GM19025 (cell line): Measurements from ENCODE around the gene JOSD1.

Source experiments
- ATAC-seq: cut with Tn5 transposase; IDR thresholded peaks from one replicate; pipeline ENCODE4 v1.9.1; 2021; ENCODE audit warnings: mild to moderate bottlenecking, low read depth, moderate library complexity; ENCODE audit not compliant: unreplicated experiment

JOSD1 gene

DNA sequence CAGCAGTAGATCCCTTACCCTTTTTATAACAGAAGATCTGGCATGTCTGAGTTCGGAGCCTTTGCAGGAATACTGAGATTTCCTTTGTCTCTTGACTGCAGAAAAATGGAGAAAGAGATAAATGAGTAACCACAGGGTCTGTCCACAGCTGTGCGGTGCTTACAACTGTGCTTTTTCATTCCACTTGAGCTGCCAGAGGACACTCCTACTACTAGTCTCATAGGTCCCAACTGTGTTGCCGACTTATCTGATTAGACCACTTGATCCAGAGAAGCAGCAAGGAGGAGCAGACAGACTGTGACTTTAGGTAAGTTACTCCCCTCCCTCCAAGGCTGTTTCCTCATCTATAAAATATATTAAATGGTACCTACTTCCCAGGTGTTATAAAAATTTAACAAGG, 62.0 kb downstream of the JOSD1 start:
- no peak for ATAC-seq

DNA sequence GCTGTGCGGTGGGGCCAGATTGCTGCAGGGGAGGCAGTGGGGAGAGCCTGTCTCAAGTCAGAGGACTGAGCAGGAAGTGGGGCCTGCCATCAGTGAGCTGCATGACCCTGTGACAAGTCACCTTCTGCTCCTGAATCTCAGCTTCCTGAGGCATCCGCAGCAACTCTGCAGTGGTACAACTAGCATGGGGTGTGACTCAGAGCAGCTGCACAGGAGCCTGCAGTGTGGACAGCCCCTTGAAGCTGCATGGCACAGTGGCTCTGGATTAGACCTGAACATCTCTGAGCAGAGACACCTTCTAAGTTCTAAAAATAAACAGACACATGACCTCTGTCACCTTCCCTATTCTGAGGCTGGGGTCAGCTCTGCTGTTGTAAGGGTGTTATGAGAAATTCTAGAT, 62.5 kb downstream of the JOSD1 start:
- ATAC-seq: no peak
